Parietal lobe (tissue), 1 donor: Measurements from ENCODE around the gene CPEB4. TPM values are rescaled to one million over a fixed set of nuclear protein-coding genes. Genes with fewer than 3 reads are reported as not detected.

Source experiments
- total RNA-seq: library from RNA; depleted of rRNA; stranded (reverse); fragments of >200 nt; gene quantifications from one replicate; pipeline ENCODE4 v1.2.3, GENCODE V29; 2014

CPEB4 gene
- 85.8 TPM for total RNA-seq

DNA sequence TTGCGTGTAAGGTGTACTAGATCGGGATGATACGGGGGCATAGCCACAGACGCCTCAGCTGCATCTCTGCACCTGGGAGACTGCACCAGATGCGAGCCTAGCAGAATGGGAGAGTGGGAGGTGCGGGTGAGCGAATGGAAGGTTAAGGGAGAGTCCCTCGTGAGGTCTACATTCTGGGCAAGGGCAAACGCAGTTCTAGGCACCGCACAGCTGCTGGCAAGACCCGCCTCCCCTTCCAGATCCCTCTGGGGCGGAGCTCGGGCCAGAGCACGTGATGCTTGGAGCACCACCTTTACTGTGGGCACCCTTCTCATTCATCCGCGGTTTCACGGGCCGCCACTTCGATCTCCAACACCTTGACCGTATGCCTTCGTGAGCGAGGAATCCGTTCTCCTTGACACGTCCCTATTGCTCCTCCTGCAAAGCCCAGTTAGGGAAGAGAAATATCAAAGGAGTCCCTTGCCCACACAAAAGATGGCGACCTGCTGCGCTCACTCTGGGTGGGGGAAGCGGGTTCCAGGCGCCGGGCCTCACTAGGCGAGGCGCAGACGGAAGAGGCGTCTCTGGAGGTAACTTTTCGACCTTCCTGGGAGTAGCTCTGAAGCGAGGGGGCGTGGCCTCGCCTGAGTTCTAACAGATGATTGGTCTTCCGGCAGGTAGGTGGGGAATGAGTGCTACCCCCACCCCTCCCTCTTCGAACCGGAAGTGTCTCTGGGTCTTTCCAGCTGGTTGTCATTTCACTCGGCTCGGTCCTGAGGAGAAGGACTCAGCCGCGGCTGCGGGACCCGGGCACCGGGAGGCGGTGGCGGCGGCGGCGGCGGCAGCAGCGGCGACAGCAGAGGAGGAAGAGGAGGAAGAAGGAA, at the start of gene CPEB4:
Gene CPEB4, plus strand, starts transcription at position 740 of the 863 bp plus-strand sequence. CDS start 1,385 bp downstream, outside the sequence.

DNA sequence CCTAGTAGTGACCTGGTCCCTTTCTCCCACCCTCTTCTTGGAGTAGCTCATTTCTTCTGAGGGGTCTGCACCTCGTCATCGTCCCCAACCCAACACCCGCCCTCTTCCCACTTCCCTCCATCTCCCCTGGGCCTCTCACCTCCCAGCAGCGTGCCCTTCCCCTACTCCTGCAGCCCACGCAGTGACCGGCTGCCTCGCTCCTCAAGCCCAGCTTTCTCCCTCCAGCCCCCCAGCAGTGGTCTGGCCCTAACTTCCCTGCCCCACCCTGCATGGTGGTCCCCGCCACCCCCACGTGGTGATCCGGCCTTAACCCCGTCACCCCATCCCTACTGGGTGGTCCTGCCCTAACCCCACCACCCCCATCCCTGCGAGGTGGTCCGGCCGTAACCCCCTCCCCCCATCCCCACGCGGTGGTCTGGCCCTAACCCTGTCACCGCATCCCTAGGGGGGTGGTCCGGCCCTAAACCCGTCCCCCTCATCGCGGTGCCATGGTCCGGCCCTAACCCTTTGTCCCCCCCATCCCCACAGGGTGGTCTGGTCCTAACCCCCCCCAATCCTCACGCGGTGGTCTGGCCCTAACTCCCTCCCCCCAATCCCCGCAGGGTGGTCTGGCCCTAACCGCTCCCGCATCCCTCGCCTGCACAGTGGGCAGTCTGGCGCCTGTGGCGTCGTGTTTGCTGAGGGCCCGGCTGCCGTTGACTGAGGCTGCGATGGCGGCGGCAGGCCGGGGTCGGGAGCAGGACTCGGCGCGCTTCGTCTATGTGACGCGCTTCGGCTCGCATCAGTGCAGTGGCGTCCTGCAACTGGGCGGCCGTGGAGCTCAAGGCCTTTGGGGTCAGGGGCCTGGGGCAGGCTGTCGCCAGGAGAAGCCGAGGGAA, 100.6 kb downstream of the CPEB4 start, which contains the start of gene C5orf47:
Gene C5orf47, plus strand, starts transcription at position 617 of the 878 bp plus-strand sequence. Its CDS starts 94 bp downstream, at position 711.

Other genes starting within 250 kb of the CPEB4 start
- 0.31 TPM for gene C5orf47, start 100.8 kb downstream of the CPEB4 start, total RNA-seq
- 497 TPM for gene NSG2, start 157.4 kb downstream of the CPEB4 start, total RNA-seq